H1 (cell line): ENCODE data around the gene BBS12.

Experiments used
- CTCF ChIP-seq, 3 experiments: IDR thresholded peaks; 1 replicate in 2 of 3; 2 replicates in 1 of 3; pipeline versions ENCODE4 v1.5.1 to v1.6.1; 2011; ENCODE audit warnings: low read length in 3 of 3, mild to moderate bottlenecking in 3 of 3, inconsistent platforms in 2 of 3, low read depth in 1 of 3, moderate library complexity in 1 of 3; ENCODE audit not compliant: insufficient read depth in 1 of 3; ENCODE audit errors: control extremely low read depth in 1 of 3
- POLR2AphosphoS5 ChIP-seq: IDR thresholded peaks from 2 replicates; pipeline ENCODE4 v1.6.1; 2011; ENCODE audit warnings: low read depth, low read length
- YY1 ChIP-seq: IDR thresholded peaks from 2 replicates; pipeline ENCODE4 v1.6.1; 2011; ENCODE audit warnings: low read depth, mild to moderate bottlenecking, low read length
- ZNF274 ChIP-seq: IDR thresholded peaks from 2 replicates; pipeline ENCODE4 v1.7.0; 2012; ENCODE audit warnings: low read length, borderline replicate concordance; ENCODE audit errors: extremely low read depth

DNA sequence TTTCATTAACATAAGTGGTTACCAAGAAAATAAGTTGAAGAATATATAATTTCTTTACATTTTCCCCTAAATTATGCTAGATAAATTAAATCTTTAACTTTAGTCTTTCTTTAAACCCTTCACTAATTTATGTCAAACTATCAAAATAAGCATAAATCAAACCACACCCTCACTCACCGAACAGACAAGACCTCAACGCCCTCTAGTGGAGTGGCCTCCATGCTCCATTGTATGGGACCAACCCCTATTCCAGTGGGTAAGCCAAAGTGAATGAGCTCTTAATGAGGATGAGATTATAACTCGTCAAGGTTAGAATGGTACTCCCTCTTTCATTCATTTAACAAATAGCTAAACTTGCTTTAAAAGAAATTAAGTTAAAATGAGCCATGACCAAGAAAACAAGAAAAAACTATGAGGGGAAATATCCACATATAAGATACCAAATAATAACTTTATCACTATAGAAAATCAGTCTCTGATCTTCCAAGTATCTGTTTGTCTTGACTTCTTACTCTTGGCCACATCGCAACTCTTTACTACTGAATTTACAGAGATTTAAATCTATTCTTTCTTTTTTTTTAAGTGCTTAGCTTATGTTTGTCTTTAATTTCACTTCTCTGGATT is 15.6 kb upstream of the BBS12 start:
- TF ChIP-seq POLR2AphosphoS5: no peak
- TF ChIP-seq ZNF274: no peak
- peak; percentile 72 to 88 (median 85) for TF ChIP-seq CTCF (IDR thresholded peaks at IDR 0.05; ENCODE audit: control extremely low read depth in 1 of 3, insufficient read depth in 1 of 3, low read depth in 1 of 3, low read length in 3 of 3)
- 0 out of 2 replicates have a peak, but pooled peaks have one; percentile 31 for TF ChIP-seq YY1
